Endometrial microvascular endothelial cells (primary cell): Measurements from ENCODE around the gene PIGQ. TPM values are rescaled to one million over a fixed set of nuclear protein-coding genes. Genes with fewer than 3 reads are reported as not detected.

ENCODE experiments used
- in situ Hi-C: cut with HindIII; loops from 2 replicates; pipeline ENCODE4 v1.10.0; 2017; ENCODE audit warnings: low sequenced_read_pairs, low pct_unique_long_range_greater_than_20kb; ENCODE audit errors: inconsistent ontology term
- total RNA-seq: library from RNA; depleted of rRNA; stranded (reverse); fragments of >200 nt; gene quantifications from one replicate; pipeline ENCODE4 v1.2.3, GENCODE V29; 2015; ENCODE audit errors: inconsistent ontology term

The PIGQ gene
- total RNA-seq, 1 donor from 2014 or later = 29.1 TPM

- in situ Hi-C loops = no loop called here
These were observed 16.0 kb upstream of the PIGQ start for GRCh38 chr16:553601-554296.

GRCh38 chr16:554297-554621 lies 15.5 kb upstream of the PIGQ start:
- in situ Hi-C loops = no loop called here

- in situ Hi-C loops = no loop called here
These were observed 15.0 kb upstream of the PIGQ start for GRCh38 chr16:554640-555365.

GRCh38 chr16:555528-556473 lies 14.0 kb upstream of the PIGQ start:
- in situ Hi-C loops = no loop called here

- in situ Hi-C loops = no loop called here
These were observed 13.1 kb upstream of the PIGQ start for GRCh38 chr16:556474-557173.

GRCh38 chr16:557463-558297 lies 12.1 kb upstream of the PIGQ start:
- in situ Hi-C loops = no loop called here

- in situ Hi-C loops = no loop called here
These were observed 11.3 kb upstream of the PIGQ start for GRCh38 chr16:558298-559020.

GRCh38 chr16:559021-559380 lies 10.8 kb upstream of the PIGQ start:
- in situ Hi-C loops = no loop called here

- in situ Hi-C loops = no loop called here
These were observed 10.2 kb upstream of the PIGQ start for GRCh38 chr16:559411-560203.

- in situ Hi-C loops = no loop called here
These were observed 9.5 kb upstream of the PIGQ start, which contains the start of gene PRR35 for GRCh38 chr16:560204-560700. PRR35 (plus strand) TSS chr16:560394; CDS start chr16:563295, 2,901 bp downstream.

GRCh38 chr16:560701-561412 lies 8.9 kb upstream of the PIGQ start:
- in situ Hi-C loops = no loop called here

GRCh38 chr16:561413-561794 lies 8.4 kb upstream of the PIGQ start:
- in situ Hi-C loops = no loop called here

GRCh38 chr16:561957-562938 lies 7.5 kb upstream of the PIGQ start:
- in situ Hi-C loops = no loop called here

GRCh38 chr16:563072-563644 lies 6.6 kb upstream of the PIGQ start:
- in situ Hi-C loops = no loop called here
